K562 (cell line): ENCODE measurements around the gene DHDDS. TPM values are rescaled to one million over a fixed set of nuclear protein-coding genes. Genes with fewer than 3 reads are reported as not detected.

Source experiments
- CHD2 ChIP-seq: IDR thresholded peaks from 2 replicates; pipeline ENCODE4 v1.6.1; 2011; ENCODE audit warnings: low read depth, low read length
- GABPA ChIP-seq: fragments of 200-800 bp; sonication (Bioruptor generic); conservative IDR thresholded peaks from 2 replicates; pipeline ENCODE4 v1.6.1; 2016; ENCODE audit warnings: low read depth, missing genetic modification characterization, missing compliant biosample characterization
- GABPB1 ChIP-seq: sonication (generic); formaldehyde crosslinking; IDR thresholded peaks from 2 replicates; pipeline ENCODE4 v1.8.0; 2022; ENCODE audit warnings: mild to moderate bottlenecking, missing genetic modification reagents
- HEY1 ChIP-seq: fragments of 250-450 bp; sonication (Bioruptor Pico); IDR thresholded peaks from 2 replicates; pipeline ENCODE4 v1.5.0; 2020; ENCODE audit warnings: mild to moderate bottlenecking, moderate library complexity, borderline replicate concordance
- NELFE ChIP-seq: IDR thresholded peaks from 2 replicates; pipeline ENCODE4 v1.6.1; 2011; ENCODE audit warnings: mild to moderate bottlenecking; ENCODE audit not compliant: insufficient read depth, insufficient read length
- NR4A1 ChIP-seq, 2 experiments: fragments of 250-450 bp in 1 of 2; fragments of 450-650 bp in 1 of 2; sonication (Bioruptor Pico) in 1 of 2; IDR thresholded peaks; 2 replicates each; pipeline versions ENCODE4 v1.4.0 to v1.6.1; 2016 to 2020; ENCODE audit warnings: mild to moderate bottlenecking in 2 of 2, missing compliant biosample characterization in 1 of 2, missing genetic modification characterization in 1 of 2, moderate library complexity in 1 of 2
- PHF8 ChIP-seq: fragments of 200-600 bp; sonication (generic); IDR thresholded peaks from 2 replicates; pipeline ENCODE4 v1.6.1; 2012; ENCODE audit warnings: mixed run types, mild to moderate bottlenecking, inconsistent platforms, low read length, moderate library complexity, borderline replicate concordance
- RFX5 ChIP-seq: IDR thresholded peaks from 2 replicates; pipeline ENCODE4 v1.6.1; 2011; ENCODE audit warnings: low read depth, mild to moderate bottlenecking, improper control_type of control experiment, low read length
- SMAD3 ChIP-seq: fragments of 450-650 bp; formaldehyde crosslinking; conservative IDR thresholded peaks from 2 replicates; pipeline ENCODE4 v1.4.0; 2020; ENCODE audit warnings: mild to moderate bottlenecking
- SRSF1 ChIP-seq: fragments of 200-400 bp; formaldehyde crosslinking; IDR thresholded peaks from 2 replicates; pipeline ENCODE4 v1.6.1; 2017; ENCODE audit warnings: mild to moderate bottlenecking, low read depth, low read length, moderate library complexity
- TEAD2 ChIP-seq: fragments of 450-650 bp; IDR thresholded peaks from 2 replicates; pipeline ENCODE4 v1.6.1; 2016; ENCODE audit warnings: missing genetic modification characterization, control low read depth, missing compliant biosample characterization
- ZNF133 ChIP-seq: fragments of 250-450 bp; sonication (Bioruptor Pico); IDR thresholded peaks from 2 replicates; pipeline ENCODE4 v1.4.0; 2020; ENCODE audit warnings: mild to moderate bottlenecking
- ZNF263 ChIP-seq: sonication (generic); formaldehyde crosslinking; IDR thresholded peaks from 2 replicates; pipeline ENCODE4 v1.8.0; 2022; ENCODE audit warnings: mild to moderate bottlenecking, missing genetic modification reagents, borderline replicate concordance
- polyA plus RNA-seq, 8 experiments: library from polyadenylated mRNA; depleted of rRNA in 4 of 8; stranded (reverse) in 5 of 8; unstranded in 3 of 8; fragments of >200 nt; fragmentation: Nextera tagmentation in 2 of 8; fragmentation: Illumina TruSeq in 1 of 8; extraction: Ambion mirVana in 2 of 8; extraction: Trizol in 1 of 8; gene quantifications; 2 replicates each; pipeline versions ENCODE4 v1.2.1 to v1.2.3, GENCODE V29; 2011 to 2014; ENCODE audit warnings: inconsistent platforms in 1 of 8, missing spikeins in 1 of 8
- total RNA-seq, 7 experiments: library from RNA; depleted of rRNA in 6 of 7; stranded (reverse); fragments of >200 nt in 6 of 7; fragmentation: Illumina TruSeq in 2 of 7; extraction: Trizol in 2 of 7; gene quantifications; 2 replicates each; pipeline versions ENCODE4 v1.2.1 to v1.2.3, GENCODE V29; 2011 to 2021; ENCODE audit warnings: low replicate concordance in 1 of 7
- TF ChIP-seq, protein P1 (sequence below): fragments of 450-650 bp; IDR thresholded peaks from 2 replicates; pipeline ENCODE4 v1.6.1; 2014; ENCODE audit warnings: low read depth, mild to moderate bottlenecking, moderate library complexity, borderline replicate concordance
- TF ChIP-seq, protein P2 (sequence below): fragments of 450-650 bp; IDR thresholded peaks from 2 replicates; pipeline ENCODE4 v1.6.1; 2017; ENCODE audit warnings: antibody characterized with exemption, mild to moderate bottlenecking
- TF ChIP-seq, protein P3 (sequence below): fragments of 450-650 bp; IDR thresholded peaks from 2 replicates; pipeline ENCODE4 v1.6.1; 2016; ENCODE audit warnings: missing biosample characterization, missing genetic modification characterization
- TF ChIP-seq, protein P4 (sequence below): fragments of 200-800 bp; sonication (Bioruptor generic); IDR thresholded peaks from 2 replicates; pipeline ENCODE4 v1.6.1; 2017; ENCODE audit warnings: missing genetic modification characterization, missing compliant biosample characterization

Gene DHDDS
- total and polyA plus RNA-seq, 9 of the 15 experiments (the other 6 are each of a cell fraction or from before 2014, with no cell fraction given), result 33.3 to 55.0 (median 44.3) TPM

DNA sequence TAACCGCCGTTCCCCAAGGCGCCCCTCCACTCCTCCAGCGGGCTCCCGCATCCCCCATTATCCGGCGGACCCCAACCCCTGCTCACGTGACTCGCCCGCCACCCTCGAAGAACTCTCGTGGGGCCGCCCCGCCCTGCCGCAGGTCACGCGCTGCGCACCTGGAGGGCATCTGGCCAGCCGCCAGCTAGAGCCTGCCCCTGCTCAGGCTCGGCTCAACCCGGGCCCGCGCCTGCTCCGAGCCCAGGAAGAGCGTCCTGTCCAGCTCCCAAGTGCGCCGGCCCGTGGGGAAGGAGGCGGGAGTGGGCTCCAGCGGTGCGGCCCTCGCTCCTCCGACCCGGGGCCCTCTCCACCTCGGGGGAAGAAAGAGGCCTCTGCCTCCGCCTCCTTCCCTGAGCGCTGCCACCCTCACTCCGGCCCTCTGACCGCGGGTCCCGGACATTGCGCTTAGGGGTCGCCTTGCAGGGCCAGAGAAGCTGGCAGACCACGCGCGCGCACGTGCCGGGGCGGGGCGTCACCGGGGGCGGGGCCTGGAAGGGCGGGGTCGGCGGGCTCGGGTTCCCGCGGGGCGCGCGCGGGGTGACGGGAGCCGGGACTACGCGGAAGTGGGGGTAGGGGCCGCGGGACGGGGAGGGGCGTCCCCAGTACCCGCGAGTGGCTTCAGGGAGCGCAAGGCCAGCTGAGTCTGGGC lies 68.5 kb downstream of the DHDDS start (continued):
- TF ChIP-seq NR4A1 (CRISPR knock-in tag; IDR thresholded peaks at IDR 0.05), result no peak
- TF ChIP-seq NR4A1 (tag; IDR thresholded peaks at IDR 0.05), result no peak; the same call in none of the 2 replicates
- no peak for TF ChIP-seq RFX5
- no peak for TF ChIP-seq HEY1 (CRISPR knock-in tag)
- TF ChIP-seq, protein P1, sequence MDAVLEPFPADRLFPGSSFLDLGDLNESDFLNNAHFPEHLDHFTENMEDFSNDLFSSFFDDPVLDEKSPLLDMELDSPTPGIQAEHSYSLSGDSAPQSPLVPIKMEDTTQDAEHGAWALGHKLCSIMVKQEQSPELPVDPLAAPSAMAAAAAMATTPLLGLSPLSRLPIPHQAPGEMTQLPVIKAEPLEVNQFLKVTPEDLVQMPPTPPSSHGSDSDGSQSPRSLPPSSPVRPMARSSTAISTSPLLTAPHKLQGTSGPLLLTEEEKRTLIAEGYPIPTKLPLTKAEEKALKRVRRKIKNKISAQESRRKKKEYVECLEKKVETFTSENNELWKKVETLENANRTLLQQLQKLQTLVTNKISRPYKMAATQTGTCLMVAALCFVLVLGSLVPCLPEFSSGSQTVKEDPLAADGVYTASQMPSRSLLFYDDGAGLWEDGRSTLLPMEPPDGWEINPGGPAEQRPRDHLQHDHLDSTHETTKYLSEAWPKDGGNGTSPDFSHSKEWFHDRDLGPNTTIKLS, result peak; percentile 65; the same call in 1 of the 2 replicates
- TF ChIP-seq GABPA (tag), result no peak
- TF ChIP-seq TEAD2 (tag), result no peak
- TF ChIP-seq, protein P2, sequence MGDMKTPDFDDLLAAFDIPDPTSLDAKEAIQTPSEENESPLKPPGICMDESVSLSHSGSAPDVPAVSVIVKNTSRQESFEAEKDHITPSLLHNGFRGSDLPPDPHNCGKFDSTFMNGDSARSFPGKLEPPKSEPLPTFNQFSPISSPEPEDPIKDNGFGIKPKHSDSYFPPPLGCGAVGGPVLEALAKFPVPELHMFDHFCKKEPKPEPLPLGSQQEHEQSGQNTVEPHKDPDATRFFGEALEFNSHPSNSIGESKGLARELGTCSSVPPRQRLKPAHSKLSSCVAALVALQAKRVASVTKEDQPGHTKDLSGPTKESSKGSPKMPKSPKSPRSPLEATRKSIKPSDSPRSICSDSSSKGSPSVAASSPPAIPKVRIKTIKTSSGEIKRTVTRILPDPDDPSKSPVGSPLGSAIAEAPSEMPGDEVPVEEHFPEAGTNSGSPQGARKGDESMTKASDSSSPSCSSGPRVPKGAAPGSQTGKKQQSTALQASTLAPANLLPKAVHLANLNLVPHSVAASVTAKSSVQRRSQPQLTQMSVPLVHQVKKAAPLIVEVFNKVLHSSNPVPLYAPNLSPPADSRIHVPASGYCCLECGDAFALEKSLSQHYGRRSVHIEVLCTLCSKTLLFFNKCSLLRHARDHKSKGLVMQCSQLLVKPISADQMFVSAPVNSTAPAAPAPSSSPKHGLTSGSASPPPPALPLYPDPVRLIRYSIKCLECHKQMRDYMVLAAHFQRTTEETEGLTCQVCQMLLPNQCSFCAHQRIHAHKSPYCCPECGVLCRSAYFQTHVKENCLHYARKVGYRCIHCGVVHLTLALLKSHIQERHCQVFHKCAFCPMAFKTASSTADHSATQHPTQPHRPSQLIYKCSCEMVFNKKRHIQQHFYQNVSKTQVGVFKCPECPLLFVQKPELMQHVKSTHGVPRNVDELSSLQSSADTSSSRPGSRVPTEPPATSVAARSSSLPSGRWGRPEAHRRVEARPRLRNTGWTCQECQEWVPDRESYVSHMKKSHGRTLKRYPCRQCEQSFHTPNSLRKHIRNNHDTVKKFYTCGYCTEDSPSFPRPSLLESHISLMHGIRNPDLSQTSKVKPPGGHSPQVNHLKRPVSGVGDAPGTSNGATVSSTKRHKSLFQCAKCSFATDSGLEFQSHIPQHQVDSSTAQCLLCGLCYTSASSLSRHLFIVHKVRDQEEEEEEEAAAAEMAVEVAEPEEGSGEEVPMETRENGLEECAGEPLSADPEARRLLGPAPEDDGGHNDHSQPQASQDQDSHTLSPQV, result peak; percentile 23; the same call in 1 of the 2 replicates
- peak; percentile 76; the same call in 1 of the 2 replicates for TF ChIP-seq SRSF1
- TF ChIP-seq, protein P3, sequence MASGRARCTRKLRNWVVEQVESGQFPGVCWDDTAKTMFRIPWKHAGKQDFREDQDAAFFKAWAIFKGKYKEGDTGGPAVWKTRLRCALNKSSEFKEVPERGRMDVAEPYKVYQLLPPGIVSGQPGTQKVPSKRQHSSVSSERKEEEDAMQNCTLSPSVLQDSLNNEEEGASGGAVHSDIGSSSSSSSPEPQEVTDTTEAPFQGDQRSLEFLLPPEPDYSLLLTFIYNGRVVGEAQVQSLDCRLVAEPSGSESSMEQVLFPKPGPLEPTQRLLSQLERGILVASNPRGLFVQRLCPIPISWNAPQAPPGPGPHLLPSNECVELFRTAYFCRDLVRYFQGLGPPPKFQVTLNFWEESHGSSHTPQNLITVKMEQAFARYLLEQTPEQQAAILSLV, result no peak
- peak; percentile 80 for TF ChIP-seq GABPB1 (CRISPR knock-in tag)
- no peak for TF ChIP-seq ZNF133 (CRISPR knock-in tag)
- peak; percentile 76; the same call in 1 of the 2 replicates for TF ChIP-seq PHF8
- no peak for TF ChIP-seq NELFE
- peak; percentile 65 for TF ChIP-seq CHD2
- TF ChIP-seq, protein P4, sequence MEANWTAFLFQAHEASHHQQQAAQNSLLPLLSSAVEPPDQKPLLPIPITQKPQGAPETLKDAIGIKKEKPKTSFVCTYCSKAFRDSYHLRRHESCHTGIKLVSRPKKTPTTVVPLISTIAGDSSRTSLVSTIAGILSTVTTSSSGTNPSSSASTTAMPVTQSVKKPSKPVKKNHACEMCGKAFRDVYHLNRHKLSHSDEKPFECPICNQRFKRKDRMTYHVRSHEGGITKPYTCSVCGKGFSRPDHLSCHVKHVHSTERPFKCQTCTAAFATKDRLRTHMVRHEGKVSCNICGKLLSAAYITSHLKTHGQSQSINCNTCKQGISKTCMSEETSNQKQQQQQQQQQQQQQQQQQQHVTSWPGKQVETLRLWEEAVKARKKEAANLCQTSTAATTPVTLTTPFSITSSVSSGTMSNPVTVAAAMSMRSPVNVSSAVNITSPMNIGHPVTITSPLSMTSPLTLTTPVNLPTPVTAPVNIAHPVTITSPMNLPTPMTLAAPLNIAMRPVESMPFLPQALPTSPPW, result peak; percentile 97
- no peak for TF ChIP-seq SMAD3
- TF ChIP-seq ZNF263, result no peak; the same call in 1 of the 2 replicates
